Breast epithelium (tissue), 3 donors: ENCODE results near the gene EEF1G.

ENCODE experiments used
- CTCF ChIP-seq, 3 donors: fragments of 450-650 bp; IDR thresholded peaks; one replicate each; pipeline ENCODE4 v1.5.1; 2016 to 2017; ENCODE audit warnings: antibody characterized with exemption in 3 of 3, mild to moderate bottlenecking in 3 of 3, moderate library complexity in 3 of 3
- POLR2A ChIP-seq: fragments of 450-650 bp; IDR thresholded peaks from one replicate; pipeline ENCODE4 v1.6.1; 2016; ENCODE audit warnings: antibody characterized with exemption, mild to moderate bottlenecking, moderate library complexity

DNA sequence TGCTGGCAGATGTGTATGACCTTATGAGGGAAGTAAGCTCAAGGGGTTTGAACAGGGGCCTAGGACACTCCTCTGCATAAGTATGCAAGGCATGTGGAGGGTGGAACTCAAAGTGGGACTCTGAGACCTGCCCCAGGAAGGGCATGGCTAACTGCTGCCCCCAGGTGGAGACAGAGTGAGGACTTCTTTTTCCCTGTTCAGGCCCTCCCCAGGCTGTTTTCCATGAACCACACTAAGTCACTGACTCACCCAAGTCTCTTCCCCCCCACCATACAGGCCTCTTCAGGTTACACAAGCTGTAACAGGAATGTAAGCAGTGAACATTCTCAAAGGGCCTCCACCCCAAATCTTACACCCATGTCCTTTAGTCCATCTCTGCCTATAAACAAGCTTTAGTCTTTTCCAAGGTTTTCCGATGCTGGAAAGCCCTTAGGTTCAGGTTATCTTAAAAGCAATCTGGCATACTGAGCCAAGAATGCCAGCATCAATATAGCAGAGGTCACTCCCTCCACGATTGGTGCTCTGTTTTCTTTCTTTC, 13.1 kb downstream of the EEF1G start:
- TF ChIP-seq CTCF (IDR thresholded peaks at IDR 0.05) (peak; percentile 71 to 94 (median 93)), POLR2A (no peak)
